Dedifferentiated amniotic fluid mesenchymal stem cell (primary cell): ENCODE results near the gene SLC34A1.
A peak's percentile ranks its signal among the peaks of the same experiment; 100 is the strongest.
"Not testable (repeated sequence)": the region's sequence is repeated elsewhere in the genome, so short reads cannot be mapped to it uniquely, and the experiment has no call there.

Experiments
- DNase-seq: peaks from one replicate; pipeline ENCODE4 v3.0.0-alpha.2; 2016; ENCODE audit errors: extremely low spot score

Gene SLC34A1, protein sequence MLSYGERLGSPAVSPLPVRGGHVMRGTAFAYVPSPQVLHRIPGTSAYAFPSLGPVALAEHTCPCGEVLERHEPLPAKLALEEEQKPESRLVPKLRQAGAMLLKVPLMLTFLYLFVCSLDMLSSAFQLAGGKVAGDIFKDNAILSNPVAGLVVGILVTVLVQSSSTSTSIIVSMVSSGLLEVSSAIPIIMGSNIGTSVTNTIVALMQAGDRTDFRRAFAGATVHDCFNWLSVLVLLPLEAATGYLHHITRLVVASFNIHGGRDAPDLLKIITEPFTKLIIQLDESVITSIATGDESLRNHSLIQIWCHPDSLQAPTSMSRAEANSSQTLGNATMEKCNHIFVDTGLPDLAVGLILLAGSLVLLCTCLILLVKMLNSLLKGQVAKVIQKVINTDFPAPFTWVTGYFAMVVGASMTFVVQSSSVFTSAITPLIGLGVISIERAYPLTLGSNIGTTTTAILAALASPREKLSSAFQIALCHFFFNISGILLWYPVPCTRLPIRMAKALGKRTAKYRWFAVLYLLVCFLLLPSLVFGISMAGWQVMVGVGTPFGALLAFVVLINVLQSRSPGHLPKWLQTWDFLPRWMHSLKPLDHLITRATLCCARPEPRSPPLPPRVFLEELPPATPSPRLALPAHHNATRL

DNA sequence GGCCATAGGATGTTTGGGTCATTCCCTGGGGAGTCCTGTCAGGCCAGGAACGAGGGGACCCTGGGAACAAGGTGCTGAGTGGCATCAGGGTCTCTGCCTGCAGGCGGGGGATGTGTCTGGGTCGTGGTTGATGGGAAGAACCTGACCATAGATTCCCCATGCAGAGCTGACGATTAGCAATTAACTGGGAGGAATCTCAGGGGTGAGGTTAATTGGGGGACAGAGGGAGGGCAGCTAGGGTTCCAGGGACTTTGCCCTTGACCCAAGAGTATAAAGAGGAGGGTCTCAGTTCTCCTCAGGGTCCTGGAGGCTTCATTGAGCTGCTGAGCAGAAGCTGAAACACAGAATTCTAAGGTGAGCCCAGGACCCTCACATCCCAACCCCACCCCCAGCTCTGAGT lies at the start of gene SLC34A1:
Gene SLC34A1, plus strand, starts transcription at position 301 of the 400 bp plus-strand sequence. CDS start 1,308 bp downstream, outside the sequence.
- DNase-seq: no peak

DNA sequence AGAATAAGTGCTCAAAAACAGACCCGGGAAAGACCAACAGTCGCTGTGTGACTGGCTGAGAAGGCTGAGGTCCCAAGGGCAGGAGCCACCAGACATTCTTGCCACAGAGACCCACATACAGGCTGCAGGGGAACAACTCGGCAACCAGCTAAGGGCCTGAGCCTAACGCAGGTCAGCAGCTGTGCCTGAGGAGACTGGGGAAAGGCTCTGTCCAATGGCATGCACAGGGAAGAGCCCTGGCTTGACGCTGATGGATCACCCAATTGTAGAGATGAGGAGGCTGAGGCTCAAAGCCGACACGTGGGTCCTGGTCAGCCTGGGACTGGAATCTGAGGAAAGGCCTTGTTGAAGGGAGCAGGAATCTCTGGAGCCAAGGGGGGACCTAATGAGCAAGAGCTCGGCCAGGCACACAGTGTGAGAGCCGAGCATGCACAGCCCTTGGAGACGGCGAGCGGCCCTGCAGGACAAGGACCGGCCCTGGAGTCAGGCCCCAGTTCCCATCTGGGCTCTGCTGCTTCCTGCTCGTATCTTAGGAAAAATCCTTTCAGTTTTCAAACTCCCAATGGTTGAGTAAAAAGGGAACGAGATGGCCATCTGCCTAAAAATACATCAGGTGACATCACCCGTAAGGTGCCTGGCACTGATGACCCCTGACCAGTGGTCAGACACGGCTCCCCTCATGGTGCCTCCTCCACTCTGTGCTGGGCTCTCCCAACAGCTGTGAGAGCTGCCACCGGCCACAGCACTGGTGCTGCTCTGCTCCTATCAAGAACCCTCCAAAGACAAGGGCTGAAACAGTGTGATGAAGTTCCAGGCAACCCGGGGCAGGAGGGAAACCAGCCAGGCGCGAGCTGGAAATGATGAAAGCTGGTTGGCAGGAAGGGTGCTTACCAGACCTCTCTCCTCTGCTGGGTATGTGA lies 49.2 kb upstream of the SLC34A1 start:
- DNase-seq: no peak

DNA sequence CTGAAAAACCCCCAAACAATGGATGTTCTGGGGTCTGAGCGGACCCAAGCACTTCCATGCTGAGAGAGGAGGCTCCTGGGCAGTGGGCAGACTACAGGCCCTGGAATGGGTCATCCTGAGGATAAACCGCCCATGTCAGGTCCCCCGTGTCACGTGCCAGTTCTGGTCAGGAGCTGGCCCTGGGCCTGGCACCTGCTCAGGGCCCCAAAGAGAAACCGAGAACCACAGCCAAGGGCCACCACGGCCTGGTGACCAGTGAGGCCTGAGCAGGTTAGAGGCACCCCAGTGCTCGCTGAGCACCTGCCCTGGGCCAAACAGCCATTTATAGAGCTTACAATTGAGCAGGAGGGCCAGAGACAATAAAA lies 48.6 kb upstream of the SLC34A1 start:
- DNase-seq: no peak

DNA sequence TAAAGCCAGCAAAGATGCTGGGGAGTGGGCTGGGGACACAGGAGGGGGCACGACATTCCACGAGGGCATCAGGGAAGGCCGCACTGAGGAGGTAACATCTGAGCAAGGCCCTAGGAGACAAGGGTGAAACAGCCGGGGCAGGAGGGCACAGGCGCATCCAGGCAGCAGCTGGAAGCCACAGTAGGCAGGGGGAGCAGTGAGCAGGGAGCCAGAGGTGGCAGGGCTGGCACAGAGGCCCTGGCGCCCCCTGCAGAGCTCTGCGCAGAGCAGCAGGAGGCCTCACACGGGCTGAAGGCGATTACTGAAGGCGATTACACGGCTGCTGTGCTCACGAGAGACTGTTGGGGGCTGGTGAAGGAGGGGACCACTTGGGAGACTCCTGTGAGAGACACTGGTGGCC lies 48.1 kb upstream of the SLC34A1 start:
- no peak for DNase-seq

DNA sequence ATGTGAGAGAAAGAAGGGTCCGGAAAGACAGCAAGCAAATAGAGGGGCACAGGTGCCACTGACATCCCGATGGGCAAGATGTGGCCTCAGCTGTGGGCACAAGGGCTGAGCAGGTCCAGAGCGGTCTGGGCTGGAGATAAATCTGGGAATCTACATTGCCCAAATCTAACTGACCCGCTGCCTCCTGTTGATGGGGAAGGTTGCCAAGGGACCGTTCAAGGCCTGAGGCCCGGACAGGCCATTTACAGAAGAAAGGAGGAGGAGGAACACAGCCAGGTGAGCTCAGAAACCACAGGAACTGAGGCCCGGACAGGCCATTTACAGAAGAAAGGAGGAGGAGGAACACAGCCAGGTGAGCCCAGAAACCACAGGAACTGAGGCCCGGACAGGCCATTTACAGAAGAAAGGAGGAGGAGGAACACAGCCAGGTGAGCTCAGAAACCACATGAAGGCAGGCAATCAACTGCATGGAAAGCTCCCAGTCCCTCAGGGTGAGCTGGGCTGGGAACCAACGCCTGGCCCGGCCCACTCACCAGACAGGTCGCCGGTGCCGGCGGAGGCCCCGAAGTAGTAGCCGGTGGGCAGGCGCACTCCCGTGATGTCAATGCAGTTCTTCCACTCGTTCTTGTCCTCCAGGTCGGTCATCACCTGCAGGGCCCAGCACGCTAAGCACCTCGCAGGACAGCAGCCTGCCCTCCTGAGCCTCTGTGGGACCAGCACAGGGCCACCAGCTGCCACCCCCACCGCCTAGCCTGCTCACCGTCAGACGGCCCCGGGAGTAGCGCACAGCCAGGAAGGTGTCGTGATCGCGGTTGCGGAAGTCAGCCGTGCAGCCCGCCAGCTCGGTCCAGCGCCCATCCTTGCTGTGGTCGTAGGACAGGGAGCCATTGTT lies 47.4 kb upstream of the SLC34A1 start:
- DNase-seq: no peak

DNA sequence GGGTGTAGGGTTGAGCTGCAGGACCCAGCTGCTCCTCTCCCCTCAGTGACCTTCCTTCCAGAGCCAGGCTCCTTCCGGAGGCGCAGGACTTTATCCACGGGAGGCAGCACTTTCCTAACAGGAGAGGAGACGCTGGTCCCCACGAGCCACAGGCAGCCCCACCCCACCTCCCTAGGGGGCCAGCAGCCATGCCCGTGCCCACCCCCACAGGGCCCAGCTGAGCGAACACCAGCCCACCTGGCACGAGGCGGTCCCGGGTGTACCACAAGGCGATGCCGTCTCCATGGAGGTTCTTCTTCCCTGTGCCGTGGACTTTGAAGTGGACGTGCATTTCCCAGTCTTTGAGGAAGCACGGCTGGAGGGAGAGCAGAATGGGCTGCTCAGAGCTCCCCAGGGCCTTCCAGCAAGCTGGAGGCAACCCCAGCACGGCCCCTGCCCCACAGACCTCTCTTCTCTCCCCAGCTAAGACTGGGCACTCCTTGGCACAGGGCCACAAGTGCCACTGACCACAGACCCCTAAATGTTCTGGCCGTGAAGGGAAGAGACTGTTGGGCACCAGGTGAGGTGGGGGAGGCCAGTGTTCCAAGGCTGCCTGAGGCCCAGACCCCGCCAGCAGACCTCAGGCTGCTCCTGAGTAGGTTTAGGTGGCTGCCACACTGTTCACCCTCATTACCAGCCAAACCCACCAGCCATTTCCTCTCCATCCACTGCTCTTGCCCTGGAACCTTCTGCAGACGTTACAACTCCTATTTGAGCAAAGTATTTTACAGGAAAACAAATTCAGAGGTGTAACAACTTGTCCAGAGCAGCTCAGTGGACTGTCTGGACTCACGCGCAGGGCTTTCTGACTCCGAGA lies 45.8 kb upstream of the SLC34A1 start:
- DNase-seq: no peak

DNA sequence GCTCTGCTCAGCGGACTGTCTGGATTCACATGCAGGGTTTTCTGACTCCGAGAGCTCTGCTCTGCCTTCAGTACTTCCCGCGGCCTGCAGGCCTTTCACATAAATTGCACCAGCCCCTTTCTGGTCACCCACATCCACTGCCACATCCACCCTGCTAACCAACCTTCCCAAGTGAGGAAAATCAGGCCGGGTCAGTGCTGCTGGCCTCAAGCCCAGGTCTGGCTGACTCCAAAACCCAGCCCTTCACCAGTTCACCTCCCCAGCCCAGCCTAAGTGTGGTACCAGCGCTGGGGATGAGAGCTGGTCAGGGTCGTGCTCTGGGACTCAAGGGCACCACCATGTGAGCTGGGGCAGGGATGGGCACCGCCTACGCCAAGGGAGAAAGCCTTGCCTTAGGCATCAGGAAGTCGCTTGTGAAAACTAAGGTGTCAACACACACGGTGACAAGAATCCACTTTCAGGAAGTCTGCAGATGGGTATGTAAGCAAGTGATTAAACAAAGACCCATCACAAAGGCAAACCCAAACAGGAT lies 45.1 kb upstream of the SLC34A1 start:
- DNase-seq: no peak

DNA sequence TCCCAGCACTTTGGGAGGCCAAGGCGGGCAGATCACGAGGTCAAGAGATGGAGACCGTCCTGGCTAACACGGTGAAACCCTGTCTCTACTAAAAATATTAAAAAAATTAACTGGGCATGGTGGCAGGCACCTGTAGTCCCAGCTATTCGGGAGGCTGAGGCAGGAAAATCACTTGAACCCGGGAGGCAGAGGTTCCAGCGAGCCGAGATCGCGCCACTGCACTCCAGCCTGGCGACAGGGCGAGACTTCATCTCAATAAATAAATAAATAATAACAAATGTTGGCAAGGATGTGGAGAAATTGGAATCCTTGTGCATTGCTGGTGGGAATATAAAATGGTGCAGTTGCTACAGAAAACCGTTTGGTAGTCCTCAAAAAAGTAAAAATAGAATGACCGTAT lies 41.2 kb upstream of the SLC34A1 start:
- not testable (repeated sequence) for DNase-seq

DNA sequence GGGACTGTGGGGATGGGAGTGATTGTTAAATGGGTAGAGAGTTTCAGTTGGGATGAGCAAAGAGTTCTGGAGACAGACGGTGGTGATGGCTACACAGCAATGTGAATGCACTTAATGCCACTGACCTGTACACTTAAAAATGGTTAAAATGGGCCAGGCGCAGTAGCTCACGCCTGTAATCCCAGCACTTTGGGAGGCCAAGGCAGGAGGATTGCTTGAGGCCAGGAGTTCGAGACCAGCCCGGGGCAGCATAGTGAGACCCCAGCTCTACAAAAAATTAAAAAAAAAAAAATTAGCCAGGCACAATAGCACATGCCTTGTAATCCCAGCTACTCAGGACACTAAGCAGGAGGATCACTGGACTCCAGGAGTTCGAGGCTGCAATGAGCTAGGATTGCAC lies 40.5 kb upstream of the SLC34A1 start:
- DNase-seq: no peak

DNA sequence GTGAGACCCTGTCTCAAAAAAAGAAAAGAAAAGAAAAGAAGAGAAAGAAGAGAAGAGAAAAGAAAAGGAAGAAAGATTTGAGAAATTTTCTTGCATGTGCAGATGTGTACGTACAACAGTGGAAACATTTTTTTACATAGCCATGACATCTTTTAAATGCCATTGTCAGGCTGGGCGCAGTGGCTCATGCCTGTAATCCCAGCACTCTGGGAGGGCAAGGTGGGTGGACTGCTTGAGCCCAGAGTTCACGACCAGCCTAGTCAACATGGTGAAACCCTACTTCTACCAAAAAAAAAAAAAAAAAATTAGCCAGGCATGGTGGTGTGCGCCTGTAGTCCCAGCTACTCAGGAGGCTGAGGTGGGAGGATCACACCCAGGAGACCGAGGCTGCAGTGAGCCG lies 39.3 kb upstream of the SLC34A1 start:
- no peak for DNase-seq

DNA sequence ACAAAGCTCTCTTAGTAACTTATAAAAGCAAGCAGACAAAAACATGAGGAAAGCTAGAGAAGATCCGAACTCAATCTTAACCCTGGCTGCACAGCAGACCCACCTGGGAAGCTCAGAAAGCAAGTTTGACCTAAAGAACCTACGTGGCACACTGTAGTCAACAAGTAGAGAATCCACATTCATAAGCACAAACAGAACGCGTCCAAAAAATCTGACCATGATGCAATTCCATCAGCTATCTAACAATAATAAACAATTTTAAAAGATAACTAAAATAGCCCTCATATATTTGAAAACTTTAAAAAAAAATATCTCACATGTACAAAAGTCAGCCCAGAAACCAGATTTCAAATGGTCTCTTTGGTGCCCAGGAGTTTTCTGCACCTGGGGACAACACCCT lies 37.4 kb upstream of the SLC34A1 start:
- no peak for DNase-seq

DNA sequence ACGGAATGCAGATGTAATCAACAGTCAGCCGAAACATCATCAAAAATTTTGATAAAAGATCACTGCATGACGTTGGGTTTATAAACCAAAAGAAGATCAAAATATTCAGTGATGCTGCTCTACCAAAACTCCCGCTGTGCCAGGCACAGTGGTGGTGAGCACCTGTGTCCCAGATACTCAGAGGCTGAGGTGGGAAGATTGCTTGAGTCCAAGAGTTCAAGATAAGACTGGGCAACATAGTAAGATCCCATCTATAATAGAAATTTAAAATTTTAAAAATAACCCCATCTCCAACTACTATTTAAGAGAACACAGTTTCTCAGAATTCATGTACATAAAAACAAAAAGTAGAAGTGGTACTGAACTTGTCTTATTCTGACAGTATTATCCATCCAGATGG lies 36.5 kb upstream of the SLC34A1 start:
- DNase-seq: no peak

DNA sequence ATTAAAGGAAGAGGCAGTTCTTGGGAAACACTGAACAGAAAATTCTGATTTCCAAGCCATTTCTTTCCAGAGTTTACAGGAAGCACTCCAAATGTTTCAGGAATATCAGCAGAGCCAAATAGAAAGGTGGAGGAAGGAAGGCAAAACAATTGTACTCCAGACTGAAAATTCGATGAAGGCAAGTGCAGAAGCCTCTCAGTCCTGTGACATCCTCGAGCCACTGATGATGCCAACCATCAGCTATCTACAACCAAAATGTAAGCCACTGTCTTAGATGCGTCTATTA lies 34.9 kb upstream of the SLC34A1 start:
- no peak for DNase-seq

DNA sequence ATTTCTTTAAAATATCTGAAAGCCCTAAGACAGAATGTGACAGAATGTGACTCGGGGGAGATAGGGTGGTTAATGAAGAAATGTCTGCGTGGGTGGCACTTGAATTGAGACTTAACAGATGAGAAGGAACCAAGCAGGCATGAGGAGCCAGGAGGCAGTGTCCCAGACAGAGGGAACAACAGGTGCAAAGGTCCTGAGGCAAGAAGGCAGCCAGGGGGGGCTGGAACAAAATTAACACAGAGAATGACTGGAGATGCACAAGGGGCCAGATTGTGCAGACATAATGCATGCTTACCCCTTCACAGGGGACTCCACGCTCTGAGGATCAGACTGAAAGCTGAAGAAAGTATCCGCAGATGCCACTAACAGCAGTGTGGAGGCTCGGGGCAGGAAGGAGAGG lies 34.5 kb upstream of the SLC34A1 start:
- DNase-seq: no peak

DNA sequence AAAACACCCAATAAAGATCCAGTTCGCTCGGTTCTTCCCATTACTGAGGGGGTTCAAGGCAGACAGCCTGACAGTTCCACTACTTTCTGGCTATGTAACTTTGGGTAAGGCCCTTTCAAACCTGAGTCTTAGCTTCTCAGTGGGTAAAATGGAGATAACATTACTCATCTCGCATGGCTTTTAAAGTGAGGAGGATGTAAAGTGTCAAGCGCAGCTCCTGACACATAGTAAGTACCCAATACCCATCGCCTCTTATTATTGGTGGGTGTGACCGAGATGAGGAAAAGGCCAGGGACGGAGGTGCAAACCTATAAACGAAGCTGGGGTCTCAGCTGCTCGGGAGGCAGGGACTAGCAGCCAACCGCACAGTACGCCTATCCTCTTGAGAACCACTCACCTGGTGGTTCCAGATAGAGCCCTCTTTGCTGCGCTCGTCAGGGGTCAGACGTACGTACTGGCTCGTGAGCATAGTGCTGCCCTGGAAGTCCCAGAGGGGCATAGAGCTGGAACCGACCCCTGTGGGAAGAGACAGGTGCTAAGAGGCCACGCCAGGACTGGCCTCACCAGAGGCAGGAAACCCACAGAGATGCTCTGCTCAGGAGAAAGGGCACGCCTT lies 33.4 kb upstream of the SLC34A1 start:
- DNase-seq: no peak

DNA sequence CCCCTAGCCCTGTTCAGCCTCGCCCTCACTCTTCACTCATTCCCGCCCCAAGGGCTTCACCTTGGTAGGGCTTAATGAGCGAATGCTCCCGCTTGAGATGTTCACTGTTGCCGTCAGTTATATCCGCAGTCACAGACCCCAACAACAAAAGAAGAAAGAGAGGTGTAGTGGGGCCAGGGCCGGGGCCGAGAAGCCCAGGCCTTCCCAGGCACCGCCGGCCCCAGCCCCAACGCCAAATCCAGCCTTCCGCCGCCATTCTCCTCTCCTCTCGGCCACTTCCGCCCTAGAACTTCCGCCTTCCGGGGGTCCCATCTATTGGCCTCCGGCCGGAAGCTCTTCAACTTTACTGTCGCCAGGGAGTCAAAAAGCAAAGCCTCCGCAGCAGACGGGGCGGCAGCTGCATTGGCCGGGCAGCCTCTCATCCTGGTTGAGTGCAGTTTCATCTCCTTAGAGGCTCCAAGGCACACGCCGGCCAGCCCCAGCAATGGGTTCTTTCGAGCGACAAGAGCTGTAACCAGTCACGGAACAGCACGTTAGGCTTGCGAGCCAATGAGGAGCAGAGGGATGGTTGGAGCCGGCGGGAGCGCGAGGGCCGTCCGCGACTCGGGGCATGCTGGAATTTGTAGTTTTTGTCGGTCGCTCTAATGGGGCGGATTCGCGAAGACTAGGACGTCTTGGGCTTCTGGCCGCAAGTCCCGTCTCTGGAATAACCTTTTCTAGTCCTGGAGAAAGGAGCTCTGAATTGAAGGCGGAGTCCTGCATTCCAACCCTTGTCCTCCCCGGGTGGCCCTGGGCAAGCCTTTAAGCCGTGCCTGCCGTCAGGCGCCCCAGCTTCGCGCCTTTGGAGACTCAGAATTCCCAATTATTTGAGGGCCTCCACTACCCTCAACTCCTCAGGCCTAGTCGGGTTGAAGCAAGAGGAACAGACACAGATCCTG lies 32.6 kb upstream of the SLC34A1 start, which contains the start of gene LMAN2:
Gene LMAN2, minus strand, starts transcription at position 277 of the 938 bp plus-strand sequence. Its CDS starts 21 bp downstream, at position 256.
- peak; percentile 97 for DNase-seq

DNA sequence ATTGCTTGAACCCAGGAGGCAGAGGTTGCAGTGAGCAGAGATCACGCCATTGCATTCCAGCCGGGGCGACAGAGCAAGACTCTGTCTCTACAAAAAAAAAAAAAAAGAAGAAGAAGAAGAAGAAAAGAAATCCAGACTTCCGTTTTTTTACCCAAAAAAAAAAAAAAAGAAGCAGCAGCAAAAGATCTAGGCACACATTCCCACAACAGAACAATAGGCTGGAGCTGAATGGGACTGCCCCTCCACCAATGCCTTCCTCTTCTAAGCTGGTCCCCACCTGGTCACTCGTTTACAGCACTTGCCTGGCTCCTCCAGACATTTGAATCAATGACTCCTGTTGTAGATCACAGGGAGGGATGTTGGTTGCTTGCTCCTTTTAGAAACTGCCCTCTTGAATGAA lies 31.1 kb upstream of the SLC34A1 start:
- no peak for DNase-seq

DNA sequence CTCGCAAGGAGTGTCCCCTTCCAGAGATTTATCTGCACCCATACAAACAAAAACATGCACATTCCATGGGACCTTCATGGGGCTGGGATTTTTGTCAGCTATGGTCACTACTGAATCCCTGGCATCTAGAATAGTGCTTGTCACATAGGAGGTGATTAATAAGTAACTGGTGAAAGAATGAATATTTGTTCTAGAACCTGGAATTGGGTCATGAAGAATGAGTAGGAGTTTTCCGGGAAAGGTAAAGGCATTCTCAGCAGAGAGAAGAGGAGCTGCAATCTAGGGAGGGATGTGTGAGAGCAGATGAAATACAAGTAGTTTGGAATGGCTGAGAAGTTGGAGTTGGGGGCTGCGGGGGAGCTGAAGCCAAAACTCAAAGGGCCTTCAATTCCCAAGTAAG lies 30.0 kb upstream of the SLC34A1 start:
- DNase-seq: no peak

DNA sequence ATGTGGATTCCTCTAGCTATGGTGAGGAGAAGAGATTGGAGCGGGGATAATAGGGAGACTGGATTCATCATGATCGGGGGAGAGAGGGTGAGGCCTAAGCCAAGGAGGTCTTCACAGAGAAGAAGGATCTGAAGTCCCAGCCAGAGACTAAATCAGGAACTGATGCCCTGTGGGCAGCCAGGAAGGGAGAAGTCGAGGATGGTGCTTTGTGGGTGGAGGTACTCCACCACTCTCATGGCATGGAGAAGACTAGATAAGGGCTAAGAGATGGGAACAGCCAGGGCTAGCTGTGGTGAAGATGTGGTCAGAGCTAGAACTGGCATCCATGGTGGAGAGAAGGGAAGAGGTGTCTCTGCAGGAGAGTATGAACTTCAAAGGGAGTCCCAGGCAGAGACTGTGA lies 29.5 kb upstream of the SLC34A1 start:
- DNase-seq: no peak
